Measurements from ENCODE around the gene WDR82. TPM values are rescaled to one million over a fixed set of nuclear protein-coding genes. Genes with fewer than 3 reads are reported as not detected.
A peak's percentile ranks its signal among the peaks of the same experiment; 100 is the strongest.

WDR82 gene
- total and polyA plus RNA-seq, 2 of the 4 experiments (the other 2 are of a cell fraction): 38.1 to 68.1 TPM

DNA sequence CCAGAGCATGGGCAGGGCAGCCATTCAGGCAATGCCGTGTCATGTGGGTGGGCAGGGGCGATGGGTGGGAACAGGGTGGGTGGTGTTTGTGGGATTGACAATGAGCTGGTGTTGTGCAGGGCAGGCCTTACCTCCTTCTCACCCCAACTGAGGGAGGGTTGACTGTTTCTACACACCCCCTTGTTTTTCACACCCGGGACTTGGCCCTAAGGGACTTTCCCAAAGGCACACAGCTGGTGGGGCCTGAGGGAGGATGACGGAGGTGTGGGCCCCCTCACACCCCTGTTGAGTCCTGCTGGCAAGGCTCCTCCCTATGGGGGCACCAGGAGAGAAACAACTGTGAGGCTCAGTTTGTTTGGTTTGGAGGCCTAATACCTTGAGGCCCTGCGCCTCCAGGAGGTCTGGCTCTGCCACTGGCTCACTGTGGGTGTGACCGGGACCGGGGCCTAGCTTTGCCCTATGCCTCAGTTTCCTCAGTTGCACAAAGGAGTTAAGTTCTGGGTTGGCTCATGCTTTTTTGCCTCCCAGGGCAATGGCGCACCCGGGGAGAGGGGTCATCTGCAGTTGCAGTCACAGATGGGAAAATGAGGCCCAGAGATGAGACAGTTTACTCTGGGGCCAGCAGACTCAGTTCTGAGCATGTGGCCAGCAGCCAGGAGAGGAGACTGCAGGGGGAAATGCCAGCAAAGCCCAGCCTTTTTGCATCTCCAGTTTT lies 32.6 kb upstream of the WDR82 start:
- Histone ChIP-seq H2BK5ac (ENCODE audit: low read depth, low read length, poor library complexity, severe bottlenecking) (no peak overlapping the region), H4K8ac (ENCODE audit: low read depth in 2 of 2, low read length in 2 of 2) (no peak overlapping the region), H2BK20ac (ENCODE audit: low read depth, low read length) (no peak overlapping the region), H3K4me2 (ENCODE audit: low read depth, low read length) (no peak overlapping the region), H3K36me3 (ENCODE audit: control insufficient read depth, insufficient read depth, low read length) (peaks cover 3% of the 10 kb centered on the region; the same call in 1 of the 2 replicates), H4K20me1 (ENCODE audit: insufficient read depth, low read length) (no peaks in the 10 kb centered on the region; the same call in none of the 2 replicates), H3K4me3 (ENCODE audit: insufficient read depth, low read depth, low read length) (no peak overlapping the region), H3K18ac (ENCODE audit: low read depth, low read length) (no peak overlapping the region), H2AK9ac (replicated peaks; ENCODE audit: low read depth, low read length, poor library complexity) (no peak overlapping the region), H3K27me3 (ENCODE audit: control insufficient read depth, insufficient read depth, low read length) (no peaks in the 10 kb centered on the region), H2BK15ac (ENCODE audit: low read depth, low read length) (no peak overlapping the region), H3K4ac (ENCODE audit: low read depth, low read length) (no peak overlapping the region), H3K9me1 (ENCODE audit: insufficient read depth, low read length) (peaks cover 7% of the 10 kb centered on the region), H3K9ac (ENCODE audit: low read depth, low read length) (no peak overlapping the region), H2AK5ac (ENCODE audit: low read depth, low read length) (no peak overlapping the region), H3K79me1 (ENCODE audit: low read depth in 1 of 2, low read length in 2 of 2) (no peaks in the 10 kb centered on the region), H3K14ac (replicated peaks; ENCODE audit: low read depth, low read length) (no peak overlapping the region), H3K4me1 (ENCODE audit: control insufficient read depth, insufficient read depth, low read length) (peaks cover 12% of the 10 kb centered on the region), H2AFZ (replicated peaks; ENCODE audit: low read length, poor library complexity) (no peak overlapping the region), H2BK120ac (ENCODE audit: low read depth, low read length) (no peak overlapping the region), H4K91ac (ENCODE audit: insufficient read depth, low read depth, low read length) (no peak overlapping the region), H3K27ac (ENCODE audit: insufficient read depth, low read length) (no peak overlapping the region), H3K23ac (ENCODE audit: low read depth, low read length) (no peak overlapping the region), H4K5ac (ENCODE audit: low read depth, low read length) (no peak overlapping the region), H3K56ac (ENCODE audit: extremely low read depth, insufficient read depth, low read length) (no peak overlapping the region), H3K9me3 (ENCODE audit: control insufficient read depth, insufficient read depth, low read length) (no peaks in the 10 kb centered on the region)
- dilution Hi-C loops (cut with HindIII; ENCODE audit: low sequenced_read_pairs, unreplicated experiment) (no loop called here), intact Hi-C loops (cut with micrococcal nuclease) (no loop called here), in situ Hi-C loops (cut with MboI; ENCODE audit: low sequenced_read_pairs) (no loop called here)
- DNase-seq (peak; percentile 12), ATAC-seq (ENCODE audit: low read depth) (0 out of 2 replicates have a peak, but pooled peaks have one; percentile 9)
- TF ChIP-seq RCOR1 (IDR thresholded peaks at IDR 0.05; ENCODE audit: insufficient replicate concordance, low read length) (no peak), SMC3 (IDR thresholded peaks at IDR 0.05; ENCODE audit: low read depth, low read length) (no peak)
- POLR2A ChIA-PET (ENCODE audit: unreplicated experiment): no interaction called here
- CTCF ChIA-PET: no interaction called here
- WGBS, 2 experiments (ENCODE audit: extremely low coverage in 2 of 2, insufficient read length in 1 of 2): 13% methylated on average over 2 of the region's 9 CpGs; no CpG with 5 or more reads in 1 of the 2 experiments
- BruUV-seq (replicated peaks): no TSS peak

Measured in IMR-90 (cell line).